OCI-LY3 (cell line): ENCODE data around the gene USP6.
"Not testable (repeated sequence)": the region's sequence is repeated elsewhere in the genome, so short reads cannot be mapped to it uniquely, and the experiment has no call there.

ENCODE experiments used
- H2AFZ ChIP-seq: fragments of 200-600, 300-600 bp; shearing (Covaris generic); 2 replicates; pipeline ENCODE4 v1.6.0; 2014; ENCODE audit warnings: antibody characterized with exemption, low read depth, low read length
- H3K27ac ChIP-seq: fragments of 200-600, 300-600 bp; sonication (generic); 2 replicates; pipeline ENCODE4 v1.5.1; 2014; ENCODE audit warnings: mild to moderate bottlenecking, low read length, moderate library complexity, mixed read lengths
- H3K27me3 ChIP-seq: fragments of 200-600, 300-600 bp; sonication (generic); 2 replicates; pipeline ENCODE4 v1.6.1; 2014; ENCODE audit warnings: low read depth, low read length, mixed read lengths
- H3K36me3 ChIP-seq: fragments of 200-600, 300-600 bp; sonication (generic); replicated peaks from 2 replicates; pipeline ENCODE3; 2014; ENCODE audit warnings: low read depth, low read length, mixed read lengths
- H3K4me1 ChIP-seq: fragments of 300-600, 200-600 bp; sonication (generic); 2 replicates; pipeline ENCODE4 v1.6.1; 2014; ENCODE audit warnings: low read length, mixed read lengths
- H3K4me2 ChIP-seq: fragments of 200-600, 300-600 bp; sonication (generic); 2 replicates; pipeline ENCODE4 v1.6.1; 2014; ENCODE audit warnings: low read length, mixed read lengths
- H3K4me3 ChIP-seq: fragments of 300-600, 200-600 bp; sonication (generic); 2 replicates; pipeline ENCODE4 v1.5.1; 2014; ENCODE audit warnings: antibody characterized with exemption, mild to moderate bottlenecking, low read length, moderate library complexity
- H3K79me2 ChIP-seq: fragments of 300-600, 200-600 bp; shearing (Covaris generic); 2 replicates; pipeline ENCODE4 v1.6.1; 2014; ENCODE audit warnings: mild to moderate bottlenecking, low read length, mixed read lengths
- H3K9ac ChIP-seq: fragments of 300-600, 200-600 bp; shearing (Covaris generic); 2 replicates; pipeline ENCODE4 v1.6.0; 2014; ENCODE audit warnings: mild to moderate bottlenecking, low read length, moderate library complexity
- H3K9me3 ChIP-seq: fragments of 200-600, 300-600 bp; shearing (Covaris generic); 2 replicates; pipeline ENCODE4 v1.6.1; 2014; ENCODE audit warnings: low read length, mixed read lengths; ENCODE audit not compliant: insufficient read depth
- H4K20me1 ChIP-seq: fragments of 200-600, 300-600 bp; sonication (generic); 2 replicates; pipeline ENCODE4 v1.6.1; 2016; ENCODE audit warnings: low read length, mixed read lengths; ENCODE audit not compliant: insufficient read depth
- CTCF ChIP-seq: fragments of 200-600, 300-600 bp; sonication (generic); IDR thresholded peaks from 2 replicates; pipeline ENCODE4 v1.5.1; 2014; ENCODE audit warnings: antibody characterized with exemption, low read length, low read depth
- EZH2phosphoT487 ChIP-seq: fragments of 200-600 bp; shearing (Covaris generic); IDR thresholded peaks from 2 replicates; pipeline ENCODE4 v1.6.1; 2018; ENCODE audit warnings: antibody characterized with exemption, mixed run types, low read depth

Gene USP6

DNA sequence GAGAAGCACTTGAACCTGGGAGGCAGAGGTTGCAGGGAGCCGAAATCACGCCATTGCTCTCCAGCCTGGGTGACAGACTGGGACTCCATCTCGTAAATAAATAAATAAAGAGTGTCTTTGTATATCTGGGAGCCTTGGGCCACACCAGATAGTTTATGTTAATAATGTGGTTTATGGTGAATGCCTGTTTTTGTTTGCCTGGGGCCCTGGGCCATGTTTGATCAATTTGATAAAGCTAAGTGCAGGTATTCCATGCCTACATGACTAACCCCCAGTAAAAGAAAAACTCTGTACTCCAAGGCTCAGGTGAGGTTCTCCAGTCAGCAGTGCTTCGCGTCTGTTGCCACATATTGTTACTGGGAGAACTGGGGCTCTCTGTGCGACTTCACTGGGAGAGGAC is 103.7 kb downstream of the USP6 start:
- Histone ChIP-seq H3K27me3 (no peaks in the 10 kb centered on the region), H3K4me1 (peaks cover 29% of the 10 kb centered on the region), H3K79me2 (no peaks in the 10 kb centered on the region), H4K20me1 (no peaks in the 10 kb centered on the region), H3K4me3 (no peak overlapping the region), H3K36me3 (no peaks in the 10 kb centered on the region), H3K9ac (no peak overlapping the region), H3K4me2 (no peak overlapping the region), H3K9me3 (no peaks in the 10 kb centered on the region), H3K27ac (no peak overlapping the region), H2AFZ (no peak overlapping the region)
- no peak for TF ChIP-seq EZH2phosphoT487
- no peak for TF ChIP-seq CTCF

DNA sequence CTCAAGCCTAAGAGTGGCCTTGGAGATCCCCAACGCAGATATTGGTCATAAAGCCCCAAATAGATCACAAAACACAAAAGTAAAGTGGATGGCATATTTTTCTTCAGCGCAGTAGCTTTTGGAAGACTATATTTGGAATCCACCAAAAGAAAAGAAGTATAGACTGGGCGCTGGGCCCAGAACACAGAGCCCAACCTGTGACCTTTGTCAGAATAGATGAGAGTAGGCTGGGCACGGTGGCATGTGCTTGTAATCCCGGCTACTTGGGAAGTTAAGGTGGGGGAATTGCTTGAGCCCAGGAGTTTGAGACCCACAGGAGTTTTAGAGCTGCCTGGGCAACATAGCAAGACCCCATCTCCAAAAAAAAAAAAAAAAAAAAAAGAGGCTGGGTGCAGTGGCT is 104.2 kb downstream of the USP6 start:
- Histone ChIP-seq H3K4me1 (peaks cover 29% of the 10 kb centered on the region), H3K4me3 (no peak overlapping the region), H3K4me2 (no peak overlapping the region), H4K20me1 (no peaks in the 10 kb centered on the region), H3K9me3 (no peaks in the 10 kb centered on the region), H3K27ac (no peak overlapping the region), H2AFZ (no peak overlapping the region), H3K9ac (no peak overlapping the region), H3K36me3 (no peaks in the 10 kb centered on the region), H3K27me3 (no peaks in the 10 kb centered on the region), H3K79me2 (no peaks in the 10 kb centered on the region)
- no peak for TF ChIP-seq EZH2phosphoT487
- no peak for TF ChIP-seq CTCF

- Histone ChIP-seq H3K4me3 (peak overlapping the region; percentile 50; the same call in 1 of the 2 replicates), H3K9ac (peak overlapping the region; percentile 60; the same call in 1 of the 2 replicates), H3K4me2 (peak overlapping the region; percentile 74), H3K4me1 (peaks cover 43% of the 10 kb centered on the region), H3K27ac (peak overlapping the region; percentile 85)
- H3K79me2 ChIP-seq, H2AFZ ChIP-seq, H3K27me3 ChIP-seq, H4K20me1 ChIP-seq, H3K9me3 ChIP-seq, H3K36me3 ChIP-seq: not testable (repeated sequence)
Observed at GRCh38 chr17:5221912-5222311, 106.1 kb downstream of the USP6 start.
